ENCODE data around the gene CACNB3. TPM values are rescaled to one million over a fixed set of nuclear protein-coding genes. Genes with fewer than 3 reads are reported as not detected.

Gene CACNB3
- total and polyA plus RNA-seq, 9 of the 15 experiments (the other 6 are each of a cell fraction or from before 2014, with no cell fraction given): 0.24 to 2.0 (median 1.5) TPM

GRCh38 chr12:48852734-48853688, 34.7 kb downstream of the CACNB3 start (continued):
- no peak for TF ChIP-seq E4F1 (CRISPR knock-in tag; IDR thresholded peaks at IDR 0.05; ENCODE audit: borderline replicate concordance)
- no peak; the same call in 1 of the 2 replicates for TF ChIP-seq GTF2E2 (tag; IDR thresholded peaks at IDR 0.05)
- no peak for TF ChIP-seq ZNF407 (IDR thresholded peaks at IDR 0.05; ENCODE audit: low read depth)
- no peak for TF ChIP-seq ETV1 (tag; conservative IDR thresholded peaks at IDR 0.05; ENCODE audit: low read depth)
- TF ChIP-seq ZNF146 (CRISPR knock-in tag; IDR thresholded peaks at IDR 0.05; ENCODE audit: unreplicated experiment): no peak
- TF ChIP-seq CTCF (IDR thresholded peaks at IDR 0.05 in 2 of 3, conservative IDR thresholded peaks at IDR 0.05 in 1 of 3; ENCODE audit: insufficient read depth in 2 of 3, low read depth in 1 of 3, low read length in 3 of 3): peak; percentile 85 to 95 (median 92)
- TF ChIP-seq ZNF212 (CRISPR knock-in tag; IDR thresholded peaks at IDR 0.05): no peak
